Activated CD8-positive, alpha-beta T cell treated with anti-CD3 and anti-CD28 coated beads for 36 hours (primary cell): ENCODE data around the gene MRPL45. TPM values are rescaled to one million over a fixed set of nuclear protein-coding genes. Genes with fewer than 3 reads are reported as not detected.

Experiments used
- ATAC-seq: fragments of 200-7000 bp; cut with Tn5 transposase; one replicate; pipeline ENCODE4 v1.10.0; 2021; ENCODE audit warnings: mild to moderate bottlenecking, moderate library complexity
- CTCF ChIA-PET: fragments of 350-600 bp; sonication (Branson Sonifier 250); formaldehyde crosslinking; loops from one replicate; lab custom pipeline; 2021; ENCODE audit warnings: antibody characterized with exemption; lab: Charles Lee
- POLR2A ChIA-PET: fragments of 350-600 bp; sonication (Branson Sonifier 250); formaldehyde crosslinking; loops from one replicate; lab custom pipeline; 2021; ENCODE audit warnings: antibody characterized with exemption; lab: Charles Lee
- DNase-seq: peaks from one replicate; pipeline ENCODE4 v3.0.0-alpha.2; 2020
- H3K27ac Mint-ChIP-seq: one replicate; pipeline ENCODE4 v1.8.0; 2021; ENCODE audit warnings: mild to moderate bottlenecking, mixed read lengths
- H3K27me3 Mint-ChIP-seq: one replicate; pipeline ENCODE4 v1.8.0; 2021; ENCODE audit warnings: mixed read lengths
- H3K36me3 Mint-ChIP-seq: one replicate; pipeline ENCODE4 v1.8.0; 2021; ENCODE audit warnings: low read depth, mixed read lengths
- H3K4me1 Mint-ChIP-seq: one replicate; pipeline ENCODE4 v1.8.0; 2021; ENCODE audit warnings: low read depth, mixed read lengths
- H3K4me3 Mint-ChIP-seq: one replicate; pipeline ENCODE4 v1.8.0; 2021; ENCODE audit warnings: mild to moderate bottlenecking, moderate library complexity, mixed read lengths
- H3K9me3 Mint-ChIP-seq: one replicate; pipeline ENCODE4 v1.8.0; 2021; ENCODE audit warnings: mixed read lengths
- intact Hi-C: fragments of 100-400 bp; cut with micrococcal nuclease; formaldehyde crosslinking; loops from one replicate; pipeline ENCODE4 v1.10.0; 2022
- total RNA-seq, 2 experiments: library from RNA; stranded (reverse); gene quantifications; one replicate each; pipeline ENCODE4 v1.2.3, GENCODE V29; 2021
- TF ChIP-seq, protein P1 (sequence below): fragments of 200-600 bp; IDR thresholded peaks from one replicate; pipeline ENCODE4 v1.8.0; 2022; ENCODE audit warnings: antibody characterized with exemption, mild to moderate bottlenecking

The MRPL45 gene
- total RNA-seq, 2 experiments from 2014 or later: 54.3 to 54.6 TPM

- ChIA-PET CTCF (interaction anchor here (1.0 kb wide), 1 partner anchor 20 kb away, joined by 3 read pairs; no protein-coding TSS in a partner anchor), POLR2A (interaction anchor here (1.1 kb wide), 1 partner anchor 21 kb away, joined by 3 read pairs; no protein-coding TSS in a partner anchor)
- intact Hi-C loops: no loop called here
- H3K27me3 Mint-ChIP-seq: no peaks in the 10 kb centered on the region
- H3K4me1 Mint-ChIP-seq: peaks cover 7% of the 10 kb centered on the region
- H3K9me3 Mint-ChIP-seq: no peaks in the 10 kb centered on the region
- H3K36me3 Mint-ChIP-seq: no peaks in the 10 kb centered on the region
- DNase-seq (no peak), ATAC-seq (no peak)
- H3K27ac Mint-ChIP-seq: no peak overlapping the region
- no peak overlapping the region for H3K4me3 Mint-ChIP-seq
- TF ChIP-seq, protein P1, sequence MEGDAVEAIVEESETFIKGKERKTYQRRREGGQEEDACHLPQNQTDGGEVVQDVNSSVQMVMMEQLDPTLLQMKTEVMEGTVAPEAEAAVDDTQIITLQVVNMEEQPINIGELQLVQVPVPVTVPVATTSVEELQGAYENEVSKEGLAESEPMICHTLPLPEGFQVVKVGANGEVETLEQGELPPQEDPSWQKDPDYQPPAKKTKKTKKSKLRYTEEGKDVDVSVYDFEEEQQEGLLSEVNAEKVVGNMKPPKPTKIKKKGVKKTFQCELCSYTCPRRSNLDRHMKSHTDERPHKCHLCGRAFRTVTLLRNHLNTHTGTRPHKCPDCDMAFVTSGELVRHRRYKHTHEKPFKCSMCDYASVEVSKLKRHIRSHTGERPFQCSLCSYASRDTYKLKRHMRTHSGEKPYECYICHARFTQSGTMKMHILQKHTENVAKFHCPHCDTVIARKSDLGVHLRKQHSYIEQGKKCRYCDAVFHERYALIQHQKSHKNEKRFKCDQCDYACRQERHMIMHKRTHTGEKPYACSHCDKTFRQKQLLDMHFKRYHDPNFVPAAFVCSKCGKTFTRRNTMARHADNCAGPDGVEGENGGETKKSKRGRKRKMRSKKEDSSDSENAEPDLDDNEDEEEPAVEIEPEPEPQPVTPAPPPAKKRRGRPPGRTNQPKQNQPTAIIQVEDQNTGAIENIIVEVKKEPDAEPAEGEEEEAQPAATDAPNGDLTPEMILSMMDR: no peak
Measured at GRCh38 chr17:38329284-38329683, 32.3 kb downstream of the MRPL45 start.

DNA sequence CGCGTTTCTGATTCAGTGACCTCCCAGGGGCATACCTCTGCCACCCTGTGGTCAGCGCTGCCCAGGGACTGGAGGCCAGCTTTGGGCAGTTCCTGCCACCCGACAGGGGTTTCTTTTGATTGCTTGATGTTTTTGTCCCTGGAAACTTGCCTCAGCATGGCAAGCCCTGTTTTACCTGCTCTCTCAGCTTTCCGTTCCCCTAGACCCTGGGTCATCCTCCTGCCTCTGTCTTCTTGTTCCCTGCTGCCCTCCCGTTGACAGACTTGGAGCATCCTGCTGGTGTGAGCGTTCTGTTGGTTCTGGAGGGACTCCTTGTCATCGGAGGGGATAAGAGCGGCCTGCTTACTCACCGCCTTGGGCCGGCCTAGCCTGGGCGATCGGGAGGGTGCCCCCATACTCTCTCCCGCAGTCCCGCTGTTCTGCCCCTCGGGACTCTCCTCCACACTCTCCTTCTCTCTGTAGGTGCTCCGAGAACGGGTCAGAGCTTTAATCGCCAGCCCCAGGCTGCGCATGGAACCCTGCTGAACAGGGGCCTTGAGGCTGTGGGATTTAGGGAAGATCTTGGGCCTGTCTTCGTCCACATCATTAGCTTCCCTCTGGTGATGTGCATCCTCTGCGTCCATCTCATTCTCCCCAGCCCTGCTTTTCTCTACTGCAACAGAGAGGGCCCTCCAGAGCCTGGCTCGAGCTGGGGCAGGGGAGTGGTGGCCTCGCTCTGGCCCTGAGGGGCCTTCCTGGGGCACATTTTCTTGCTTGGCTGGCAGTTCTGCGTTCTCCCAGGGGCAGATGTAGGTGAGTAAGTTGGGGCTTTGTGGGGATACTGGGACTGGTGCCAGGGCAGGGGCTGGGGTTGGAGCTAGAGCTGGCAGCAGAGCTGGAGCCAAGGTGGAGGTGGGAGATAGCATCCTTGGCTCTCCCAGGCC lies 33.1 kb downstream of the MRPL45 start:
- no peaks in the 10 kb centered on the region for H3K27me3 Mint-ChIP-seq
- H3K36me3 Mint-ChIP-seq: no peaks in the 10 kb centered on the region
- intact Hi-C loops: no loop called here
- H3K4me3 Mint-ChIP-seq: no peak overlapping the region
- DNase-seq: no peak
- ChIA-PET POLR2A (no interaction called here), CTCF (interaction anchor here (3.4 to 6.5 kb wide), 3 partner anchors 7 to 84 kb away, joined by 17 to 49 read pairs (median 31); no protein-coding TSS in a partner anchor)
- peaks cover 4% of the 10 kb centered on the region for H3K4me1 Mint-ChIP-seq
- no peak overlapping the region for H3K27ac Mint-ChIP-seq
- TF ChIP-seq, protein P1: no peak
- no peaks in the 10 kb centered on the region for H3K9me3 Mint-ChIP-seq
- ATAC-seq: no peak

GRCh38 chr17:38330941-38331411 lies 34.0 kb downstream of the MRPL45 start:
- H3K9me3 Mint-ChIP-seq: no peaks in the 10 kb centered on the region
- peaks cover 2% of the 10 kb centered on the region for H3K4me1 Mint-ChIP-seq
- ChIA-PET CTCF (interaction anchor here (1.5 to 6.5 kb wide), 5 partner anchors 8 to 83 kb away, joined by 3 to 49 read pairs (median 17); no protein-coding TSS in a partner anchor), POLR2A (interaction anchor here (0.9 kb wide), 1 partner anchor 14 kb away, joined by 3 read pairs; no protein-coding TSS in a partner anchor)
- no peaks in the 10 kb centered on the region for H3K27me3 Mint-ChIP-seq
- intact Hi-C loops: no loop called here
- H3K4me3 Mint-ChIP-seq: no peak overlapping the region
- ATAC-seq (no peak), DNase-seq (no peak)
- no peaks in the 10 kb centered on the region for H3K36me3 Mint-ChIP-seq
- TF ChIP-seq, protein P1: no peak
- H3K27ac Mint-ChIP-seq: no peak overlapping the region

GRCh38 chr17:38332735-38333134 lies 35.8 kb downstream of the MRPL45 start:
- intact Hi-C loops: no loop called here
- no peak for DNase-seq
- ChIA-PET CTCF (interaction anchor here (1.0 to 6.5 kb wide), 9 partner anchors 10 to 250 kb away, joined by 3 to 49 read pairs (median 3); no protein-coding TSS in a partner anchor), POLR2A (no interaction called here)
- ATAC-seq: no peak
- Mint-ChIP-seq H3K27me3 (no peaks in the 10 kb centered on the region), H3K4me3 (no peak overlapping the region), H3K27ac (no peak overlapping the region), H3K4me1 (no peaks in the 10 kb centered on the region), H3K36me3 (no peaks in the 10 kb centered on the region), H3K9me3 (no peaks in the 10 kb centered on the region)
- TF ChIP-seq, protein P1: no peak
